ENCODE data around the gene TP73. TPM values are rescaled to one million over a fixed set of nuclear protein-coding genes. Genes with fewer than 3 reads are reported as not detected.

TP73 gene
- total and polyA plus RNA-seq, 2 donors (not counting 1 experiment from before 2014, with no cell fraction given): 1.2 to 2.4 TPM

- intact Hi-C loops (cut with micrococcal nuclease): no loop called here
- Histone ChIP-seq H3K27me3 (replicated peaks in 1 of 4; ENCODE audit: control extremely low read depth in 1 of 4, control insufficient read depth in 3 of 4, insufficient read depth in 4 of 4, low read length in 3 of 4) (peaks cover 0 to 4% (median 0%) of the 10 kb centered on the region in 4 experiments), H3K36me3 (replicated peaks in 1 of 2; ENCODE audit: control extremely low read depth in 1 of 2, control insufficient read depth in 1 of 2, extremely low read depth in 1 of 2, insufficient read depth in 2 of 2, low read length in 1 of 2) (no peaks in the 10 kb centered on the region), H2AFZ (ENCODE audit: insufficient read depth, low read depth, low read length, poor library complexity, severe bottlenecking) (peak overlapping the region; percentile 46), H3K79me2 (ENCODE audit: control insufficient read depth, insufficient read depth, low read length) (no peaks in the 10 kb centered on the region), H3K9me3 (ENCODE audit: control extremely low read depth in 1 of 3, control insufficient read depth in 2 of 3, insufficient read depth in 1 of 3, low read length in 2 of 3) (peaks cover 0 to 5% (median 0%) of the 10 kb centered on the region in 3 donors), H3K9ac (ENCODE audit: low read length) (peak overlapping the region; percentile 52), H4K20me1 (ENCODE audit: control insufficient read depth, insufficient read depth, low read length, poor library complexity, severe bottlenecking) (no peaks in the 10 kb centered on the region), H3K4me2 (replicated peaks; ENCODE audit: low read depth, low read length, poor library complexity, severe bottlenecking) (peak overlapping the region; percentile 68), H3K4me1 (ENCODE audit: control insufficient read depth in 2 of 2, insufficient read depth in 2 of 2, low read length in 2 of 2) (peaks cover 41 to 59% of the 10 kb centered on the region in 2 donors), H3K27ac (ENCODE audit: low read length in 2 of 2) (peak overlapping the region in 1 of 2 donors; percentile 43), H3K4me3 (ENCODE audit: control extremely low read depth in 1 of 5, extremely low read depth in 1 of 5, insufficient read depth in 1 of 5, low read depth in 2 of 5, low read length in 4 of 5) (peak overlapping the region in 4 of 5 experiments; percentile 16 to 52 (median 43))
- Mint-ChIP-seq H3K4me3 (peak overlapping the region; percentile 84), H3K27me3 (no peaks in the 10 kb centered on the region), H3K9me3 (ENCODE audit: insufficient read depth) (no peaks in the 10 kb centered on the region), H3K4me1 (peaks cover 55% of the 10 kb centered on the region), H3K27ac (peak overlapping the region; percentile 80)
- DNase-seq (no peak), ATAC-seq (ENCODE audit: low read depth) (no peak)
- ChIA-PET POLR2A (interaction anchor here (0.6 kb wide), 1 partner anchor 1560 kb away, joined by 5 read pairs; no protein-coding TSS in a partner anchor), CTCF (interaction anchor here (0.9 to 2.5 kb wide), 9 partner anchors 12 to 53 kb away, joined by 3 to 9 read pairs (median 4); partner anchors contain the start of gene WRAP73)
- WGBS (ENCODE audit: insufficient coverage): 73% methylated on average over 21 of the region's 21 CpGs
- TF ChIP-seq CTCF (IDR thresholded peaks at IDR 0.05) (no peak), EZH2 (IDR thresholded peaks at IDR 0.05; ENCODE audit: borderline replicate concordance, insufficient read depth, low read depth, low read length, poor library complexity, severe bottlenecking) (no peak)
Observed at GRCh38 chr1:3672231-3672970, 20.1 kb downstream of the TP73 start.

- H2AFZ ChIP-seq (ENCODE audit: insufficient read depth, low read depth, low read length, poor library complexity, severe bottlenecking): peak overlapping the region; percentile 46
- H3K4me3 ChIP-seq (ENCODE audit: control extremely low read depth in 1 of 5, extremely low read depth in 1 of 5, insufficient read depth in 1 of 5, low read depth in 2 of 5, low read length in 4 of 5): peak overlapping the region in 4 of 5 experiments; percentile 16 to 52 (median 43)
- H3K4me1 ChIP-seq (ENCODE audit: control insufficient read depth in 2 of 2, insufficient read depth in 2 of 2, low read length in 2 of 2): peaks cover 41 to 59% of the 10 kb centered on the region in 2 donors
- CTCF ChIA-PET: interaction anchor here (0.9 to 2.5 kb wide), 7 partner anchors 13 to 54 kb away, joined by 3 to 9 read pairs (median 4); partner anchors contain the start of gene WRAP73
- peak overlapping the region; percentile 68 for H3K4me2 ChIP-seq (replicated peaks; ENCODE audit: low read depth, low read length, poor library complexity, severe bottlenecking)
- peak overlapping the region; percentile 52 for H3K9ac ChIP-seq (ENCODE audit: low read length)
- H3K27me3 ChIP-seq (replicated peaks in 1 of 4; ENCODE audit: control extremely low read depth in 1 of 4, control insufficient read depth in 3 of 4, insufficient read depth in 4 of 4, low read length in 3 of 4): peaks cover 0 to 1% (median 0%) of the 10 kb centered on the region in 4 experiments
- WGBS (ENCODE audit: insufficient coverage): 68% methylated on average over 17 of the region's 17 CpGs
- TF ChIP-seq EZH2 (IDR thresholded peaks at IDR 0.05; ENCODE audit: borderline replicate concordance, insufficient read depth, low read depth, low read length, poor library complexity, severe bottlenecking) (no peak), CTCF (IDR thresholded peaks at IDR 0.05) (no peak)
- no peaks in the 10 kb centered on the region for H3K79me2 ChIP-seq (ENCODE audit: control insufficient read depth, insufficient read depth, low read length)
- POLR2A ChIA-PET: interaction anchor here (0.6 kb wide), 1 partner anchor 1560 kb away, joined by 5 read pairs; no protein-coding TSS in a partner anchor
- no peaks in the 10 kb centered on the region for H4K20me1 ChIP-seq (ENCODE audit: control insufficient read depth, insufficient read depth, low read length, poor library complexity, severe bottlenecking)
- intact Hi-C loops (cut with micrococcal nuclease): no loop called here
- Mint-ChIP-seq H3K4me3 (peak overlapping the region; percentile 84), H3K4me1 (peaks cover 56% of the 10 kb centered on the region), H3K27me3 (no peaks in the 10 kb centered on the region), H3K9me3 (ENCODE audit: insufficient read depth) (no peaks in the 10 kb centered on the region), H3K27ac (peak overlapping the region; percentile 80)
- DNase-seq (no peak), ATAC-seq (ENCODE audit: low read depth) (peak; percentile 8)
- peaks cover 0 to under 1% (median 0%) of the 10 kb centered on the region in 3 donors for H3K9me3 ChIP-seq (ENCODE audit: control extremely low read depth in 1 of 3, control insufficient read depth in 2 of 3, insufficient read depth in 1 of 3, low read length in 2 of 3)
- H3K27ac ChIP-seq (ENCODE audit: low read length in 2 of 2): peak overlapping the region; percentile 33 to 43
- no peaks in the 10 kb centered on the region for H3K36me3 ChIP-seq (replicated peaks in 1 of 2; ENCODE audit: control extremely low read depth in 1 of 2, control insufficient read depth in 1 of 2, extremely low read depth in 1 of 2, insufficient read depth in 2 of 2, low read length in 1 of 2)
Observed at GRCh38 chr1:3672971-3673361, 20.6 kb downstream of the TP73 start.

Measured in B cell (primary cell).